Adrenal gland (tissue), 5 donors: ENCODE measurements around the gene DIAPH3.

Experiments
- POLR2A ChIP-seq, 2 donors: fragments of 450-650 bp; IDR thresholded peaks; one replicate each; pipeline ENCODE4 v1.6.1; 2017; ENCODE audit warnings: antibody characterized with exemption in 2 of 2, mild to moderate bottlenecking in 2 of 2, moderate library complexity in 1 of 2
- TF ChIP-seq, protein P1 (sequence below), 6 experiments: fragments of 450-650 bp in 4 of 6; fragments of 200-600 bp in 2 of 6; sonication (generic) in 1 of 6; IDR thresholded peaks; 1 replicate in 5 of 6; 2 replicates in 1 of 6; pipeline versions ENCODE4 v1.5.1 to v1.8.0; 2016 to 2021; ENCODE audit warnings: antibody characterized with exemption in 6 of 6, mild to moderate bottlenecking in 2 of 6, moderate library complexity in 1 of 6
- donor health status: DM: no; HTN: no; CAD: no.

DNA sequence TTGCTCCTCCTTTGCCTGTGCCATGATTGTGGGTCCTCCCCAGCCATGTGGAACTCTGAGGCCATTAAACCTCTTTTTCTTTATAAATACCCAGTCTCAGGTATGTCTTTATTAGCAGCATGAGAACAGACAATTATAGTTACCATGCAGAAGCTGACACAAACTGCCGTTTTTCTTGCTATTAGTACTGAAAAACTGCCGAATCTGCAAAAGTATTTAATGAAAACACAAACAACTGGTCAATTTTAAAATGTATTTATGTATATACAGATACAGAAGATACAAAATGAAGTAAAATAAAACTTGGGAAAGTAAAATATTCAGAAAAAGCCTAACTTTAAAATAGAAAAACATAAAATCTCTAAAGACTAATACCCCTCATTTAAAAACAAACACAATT is 206.3 kb downstream of the DIAPH3 start:
- TF ChIP-seq, protein P1, sequence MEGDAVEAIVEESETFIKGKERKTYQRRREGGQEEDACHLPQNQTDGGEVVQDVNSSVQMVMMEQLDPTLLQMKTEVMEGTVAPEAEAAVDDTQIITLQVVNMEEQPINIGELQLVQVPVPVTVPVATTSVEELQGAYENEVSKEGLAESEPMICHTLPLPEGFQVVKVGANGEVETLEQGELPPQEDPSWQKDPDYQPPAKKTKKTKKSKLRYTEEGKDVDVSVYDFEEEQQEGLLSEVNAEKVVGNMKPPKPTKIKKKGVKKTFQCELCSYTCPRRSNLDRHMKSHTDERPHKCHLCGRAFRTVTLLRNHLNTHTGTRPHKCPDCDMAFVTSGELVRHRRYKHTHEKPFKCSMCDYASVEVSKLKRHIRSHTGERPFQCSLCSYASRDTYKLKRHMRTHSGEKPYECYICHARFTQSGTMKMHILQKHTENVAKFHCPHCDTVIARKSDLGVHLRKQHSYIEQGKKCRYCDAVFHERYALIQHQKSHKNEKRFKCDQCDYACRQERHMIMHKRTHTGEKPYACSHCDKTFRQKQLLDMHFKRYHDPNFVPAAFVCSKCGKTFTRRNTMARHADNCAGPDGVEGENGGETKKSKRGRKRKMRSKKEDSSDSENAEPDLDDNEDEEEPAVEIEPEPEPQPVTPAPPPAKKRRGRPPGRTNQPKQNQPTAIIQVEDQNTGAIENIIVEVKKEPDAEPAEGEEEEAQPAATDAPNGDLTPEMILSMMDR (IDR thresholded peaks at IDR 0.05) = no peak
- no peak for TF ChIP-seq POLR2A (IDR thresholded peaks at IDR 0.05)
